GM12878 (cell line): Measurements from ENCODE around the gene CARMIL3.

ENCODE experiments used
- EZH2 ChIP-seq: IDR thresholded peaks from 2 replicates; pipeline ENCODE4 v1.6.1; 2012; ENCODE audit warnings: low read depth, mild to moderate bottlenecking, control low read depth, inconsistent platforms, low read length, borderline replicate concordance; ENCODE audit not compliant: control insufficient read depth
- GABPA ChIP-seq: IDR thresholded peaks from 2 replicates; pipeline ENCODE4 v1.6.1; 2014; ENCODE audit warnings: antibody characterized with exemption, low read depth, mild to moderate bottlenecking, inconsistent platforms

DNA sequence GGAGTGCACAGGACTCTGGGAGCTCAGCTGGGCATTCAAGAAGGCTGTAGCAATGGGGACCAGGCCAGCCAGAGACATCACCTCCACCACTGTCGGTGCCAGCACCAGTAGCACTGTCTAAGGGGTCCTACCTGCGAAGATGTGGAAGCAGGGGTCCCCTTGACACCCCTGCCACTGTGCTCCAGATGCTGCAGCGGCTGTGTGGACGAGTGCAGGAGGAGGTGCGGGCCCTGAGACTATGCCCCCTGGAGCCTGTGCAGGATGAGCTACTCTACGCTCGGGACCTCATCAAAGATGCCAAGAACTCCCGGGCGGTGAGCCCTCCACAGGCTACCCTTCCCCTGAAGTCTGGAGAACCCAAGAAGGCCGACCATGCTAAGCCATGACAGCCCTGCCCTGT, 8.6 kb downstream of the CARMIL3 start:
- no peak for TF ChIP-seq EZH2
- TF ChIP-seq GABPA: no peak
